IPS DF 6.9 (cell line): ENCODE data around the gene COL15A1.

Source experiments
- DNase-seq: peaks from one replicate; pipeline ENCODE4 v3.0.0-alpha.2; 2013; ENCODE audit warnings: low read depth, low spot score
- H3K27ac ChIP-seq: one replicate; pipeline ENCODE4 v1.5.1; 2013; ENCODE audit warnings: low read length, control low read depth
- H3K27me3 ChIP-seq: 2 replicates; pipeline ENCODE4 v1.6.1; 2013; ENCODE audit warnings: mild to moderate bottlenecking, low read length; ENCODE audit not compliant: control insufficient read depth, insufficient read depth
- H3K36me3 ChIP-seq: 2 replicates; pipeline ENCODE4 v1.6.1; 2013; ENCODE audit warnings: low read length; ENCODE audit not compliant: control insufficient read depth, insufficient read depth
- H3K4me1 ChIP-seq: 2 replicates; pipeline ENCODE4 v1.6.1; 2013; ENCODE audit warnings: low read length; ENCODE audit not compliant: control insufficient read depth, insufficient read depth
- H3K4me3 ChIP-seq: 2 replicates; pipeline ENCODE4 v1.5.1; 2013; ENCODE audit warnings: mild to moderate bottlenecking, low read length
- H3K9me3 ChIP-seq: 2 replicates; pipeline ENCODE4 v1.6.1; 2013; ENCODE audit warnings: low read length, inconsistent platforms; ENCODE audit not compliant: control insufficient read depth, insufficient read depth
- WGBS: extraction: QIAGEN DNeasy Blood & Tissue Kit; methylation state at CpG from one replicate; pipeline ENCODE4 v1.1.7; 2013; ENCODE audit warnings: mixed read lengths, missing lambda C conversion rate; ENCODE audit not compliant: insufficient read length, insufficient coverage; 5-methylcytosine and 5-hydroxymethylcytosine counted together

COL15A1 gene

DNA sequence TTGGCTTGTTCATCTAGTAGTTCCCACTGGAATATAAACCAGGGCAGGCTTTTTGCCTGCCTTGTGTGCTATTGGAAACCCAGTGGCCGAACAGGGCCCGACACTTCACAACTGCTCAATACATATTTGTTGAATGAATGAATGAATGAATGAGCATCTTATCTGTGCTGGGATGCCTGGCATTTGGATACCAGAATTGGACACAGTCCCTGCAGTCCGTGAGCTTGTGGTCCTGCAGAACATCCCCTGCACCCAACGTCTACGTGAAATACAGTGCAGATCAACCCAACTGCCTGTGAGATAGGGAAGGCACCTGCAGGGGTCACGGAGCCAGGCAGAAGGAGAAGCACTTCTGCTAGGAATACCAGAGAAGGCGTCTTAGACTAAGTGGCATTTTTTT, 30.0 kb upstream of the COL15A1 start:
- Histone ChIP-seq H3K27ac (no peak overlapping the region), H3K9me3 (no peaks in the 10 kb centered on the region), H3K4me1 (no peaks in the 10 kb centered on the region), H3K4me3 (no peak overlapping the region), H3K36me3 (no peaks in the 10 kb centered on the region), H3K27me3 (no peaks in the 10 kb centered on the region)
- no CpG with 5 or more reads among the region's 7 CpGs for WGBS
- no peak for DNase-seq

DNA sequence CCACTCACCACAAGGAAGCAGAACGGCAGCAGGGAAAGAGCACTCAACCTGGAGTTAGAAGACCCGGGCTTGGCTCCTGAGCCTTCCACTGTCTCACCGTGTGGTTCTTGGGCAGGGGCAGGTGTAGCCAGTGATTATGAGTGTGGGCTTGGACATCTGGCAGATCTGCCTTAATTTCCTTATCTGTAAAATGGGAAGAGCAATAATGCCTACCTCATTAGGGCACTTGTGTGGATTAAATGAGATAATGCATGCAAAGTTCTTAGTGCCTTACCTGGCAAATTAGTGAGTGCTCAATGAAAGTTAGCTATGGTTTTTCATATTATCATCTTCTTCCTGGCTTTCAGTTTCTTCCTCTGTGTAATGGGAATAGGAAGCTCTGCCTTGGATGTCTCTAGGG, 28.1 kb upstream of the COL15A1 start:
- Histone ChIP-seq H3K4me3 (no peak overlapping the region), H3K4me1 (no peaks in the 10 kb centered on the region), H3K27me3 (no peaks in the 10 kb centered on the region), H3K36me3 (no peaks in the 10 kb centered on the region), H3K9me3 (no peaks in the 10 kb centered on the region), H3K27ac (no peak overlapping the region)
- no CpG with 5 or more reads among the region's 3 CpGs for WGBS
- no peak for DNase-seq

DNA sequence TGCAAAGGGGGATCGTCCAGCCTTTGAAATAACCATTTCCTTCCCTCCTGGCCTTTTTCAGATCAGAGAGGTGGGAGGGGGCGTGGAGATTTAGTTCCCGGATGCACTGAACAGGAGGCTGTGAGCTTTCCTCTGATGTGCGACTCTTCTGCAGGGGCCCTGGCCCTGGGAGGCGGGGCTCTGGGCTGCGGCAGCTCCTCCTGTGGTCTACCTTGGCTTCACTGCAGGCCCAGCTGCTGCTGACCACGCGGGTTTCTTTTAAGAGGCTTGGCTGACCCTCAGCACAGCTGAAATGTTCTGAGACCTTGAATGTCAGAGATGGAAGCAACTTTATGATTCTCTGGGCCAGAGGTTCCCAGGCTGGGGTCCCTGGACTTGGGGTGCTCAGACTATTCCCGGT, 27.0 kb upstream of the COL15A1 start:
- Histone ChIP-seq H3K4me1 (no peaks in the 10 kb centered on the region), H3K36me3 (no peaks in the 10 kb centered on the region), H3K27me3 (no peaks in the 10 kb centered on the region), H3K27ac (no peak overlapping the region), H3K9me3 (no peaks in the 10 kb centered on the region), H3K4me3 (no peak overlapping the region)
- peak; percentile 16 for DNase-seq
- no CpG with 5 or more reads among the region's 9 CpGs for WGBS

GRCh38 chr9:98917746-98918487, 25.8 kb upstream of the COL15A1 start:
- Histone ChIP-seq H3K4me3 (no peak overlapping the region), H3K27me3 (no peaks in the 10 kb centered on the region), H3K4me1 (no peaks in the 10 kb centered on the region), H3K9me3 (no peaks in the 10 kb centered on the region), H3K36me3 (no peaks in the 10 kb centered on the region), H3K27ac (no peak overlapping the region)
- DNase-seq, result no peak
- WGBS, result no CpG with 5 or more reads among the region's 5 CpGs

- DNase-seq, result no peak
- no peak overlapping the region for H3K4me3 ChIP-seq
- H3K4me1 ChIP-seq, result no peaks in the 10 kb centered on the region
- no peaks in the 10 kb centered on the region for H3K36me3 ChIP-seq
- no peaks in the 10 kb centered on the region for H3K9me3 ChIP-seq
- no peaks in the 10 kb centered on the region for H3K27me3 ChIP-seq
- no peak overlapping the region for H3K27ac ChIP-seq
- WGBS, result no CpG with 5 or more reads among the region's 1 CpG
Measured at GRCh38 chr9:98921732-98922131, 22.0 kb upstream of the COL15A1 start.

GRCh38 chr9:98922721-98923435, 20.8 kb upstream of the COL15A1 start:
- no peak overlapping the region for H3K27ac ChIP-seq

GRCh38 chr9:98923451-98924123, 20.1 kb upstream of the COL15A1 start:
- no peaks in the 10 kb centered on the region for H3K27me3 ChIP-seq
- DNase-seq, result no peak
- no peaks in the 10 kb centered on the region for H3K36me3 ChIP-seq
- no peak overlapping the region for H3K27ac ChIP-seq
- WGBS, result no CpG with 5 or more reads among the region's 5 CpGs
- H3K4me3 ChIP-seq, result no peak overlapping the region
- no peaks in the 10 kb centered on the region for H3K9me3 ChIP-seq
- H3K4me1 ChIP-seq, result peaks cover 1% of the 10 kb centered on the region; the same call in 1 of the 2 replicates

More at GRCh38 chr9:98922721-98923435, 20.8 kb upstream of the COL15A1 start:
- Histone ChIP-seq H3K9me3 (no peaks in the 10 kb centered on the region), H3K36me3 (no peaks in the 10 kb centered on the region), H3K4me1 (peaks cover 1% of the 10 kb centered on the region; the same call in 1 of the 2 replicates), H3K4me3 (no peak overlapping the region), H3K27me3 (no peaks in the 10 kb centered on the region)
- no CpG with 5 or more reads among the region's 4 CpGs for WGBS
- DNase-seq, result no peak

DNA sequence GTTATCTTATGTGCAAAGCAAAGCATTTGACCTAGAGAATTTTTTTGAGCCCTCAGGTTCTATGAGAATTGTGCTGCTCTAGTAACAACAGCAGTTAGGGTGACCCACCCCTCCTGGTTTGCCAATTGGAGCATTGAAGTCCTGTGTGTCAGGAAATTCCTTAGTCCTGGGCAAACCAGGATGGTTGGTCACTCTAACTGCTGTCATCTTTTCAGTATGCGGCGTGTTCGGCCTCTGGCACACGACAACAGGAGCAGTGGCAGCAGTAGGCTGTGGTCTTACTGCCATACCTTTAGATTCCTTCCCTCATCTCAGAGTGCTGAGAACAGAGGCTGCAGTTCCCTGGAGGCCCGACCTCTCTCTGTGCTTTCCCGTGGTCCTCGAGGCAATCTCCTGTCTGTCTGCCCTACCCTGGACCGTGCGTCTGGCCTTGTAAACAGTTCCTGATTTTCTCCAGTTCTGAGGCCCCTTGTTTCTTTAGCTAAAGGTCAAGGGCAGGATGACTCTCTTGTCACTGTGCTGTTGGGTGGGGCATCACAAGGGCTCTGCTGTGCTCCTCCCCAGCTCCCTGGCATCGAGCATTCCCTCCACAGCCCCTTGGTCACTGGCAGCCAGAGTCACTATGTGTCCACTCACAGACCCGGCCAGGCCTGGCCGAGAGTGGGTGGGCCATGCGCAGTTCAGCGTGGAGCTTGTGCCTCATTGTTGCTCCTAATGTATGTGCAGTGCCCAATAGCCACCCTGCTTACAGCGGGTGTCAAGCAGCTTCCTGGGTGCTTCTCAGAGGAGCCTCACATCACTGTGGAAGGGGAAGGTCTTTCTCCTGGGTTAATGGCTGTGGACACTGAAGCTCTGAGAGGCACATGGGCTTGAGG, 18.5 kb upstream of the COL15A1 start:
- Histone ChIP-seq H3K27me3 (no peaks in the 10 kb centered on the region; the same call in 1 of the 2 replicates), H3K4me3 (no peak overlapping the region), H3K9me3 (no peaks in the 10 kb centered on the region), H3K27ac (no peak overlapping the region), H3K36me3 (no peaks in the 10 kb centered on the region), H3K4me1 (peaks cover 1% of the 10 kb centered on the region; the same call in 1 of the 2 replicates)
- no CpG with 5 or more reads among the region's 15 CpGs for WGBS
- DNase-seq, result no peak

DNA sequence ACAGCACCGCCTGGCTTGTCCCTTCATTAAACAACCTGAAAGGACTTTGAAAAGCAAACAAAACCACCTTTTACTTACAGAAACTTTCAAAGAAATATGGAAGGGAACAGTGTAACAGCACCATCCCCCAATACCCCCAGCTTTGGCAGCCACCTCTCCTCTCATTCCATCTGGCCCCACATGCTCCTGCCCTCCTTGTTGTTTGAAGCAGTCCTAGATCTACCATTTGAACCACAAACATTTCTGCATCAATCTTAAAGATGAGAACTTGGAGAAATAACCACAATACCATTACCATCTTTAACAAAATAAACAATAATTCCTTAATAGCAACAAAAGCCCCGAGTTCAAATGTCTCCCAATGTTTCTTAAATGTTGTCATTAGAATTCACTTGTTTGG, 17.8 kb upstream of the COL15A1 start:
- no peaks in the 10 kb centered on the region; the same call in 1 of the 2 replicates for H3K27me3 ChIP-seq
- peaks cover 1% of the 10 kb centered on the region; the same call in 1 of the 2 replicates for H3K4me1 ChIP-seq
- WGBS, result 100% methylated on average over 1 of the region's 2 CpGs
- H3K27ac ChIP-seq, result no peak overlapping the region
- H3K9me3 ChIP-seq, result no peaks in the 10 kb centered on the region
- no peak overlapping the region for H3K4me3 ChIP-seq
- no peaks in the 10 kb centered on the region for H3K36me3 ChIP-seq
- DNase-seq, result no peak

DNA sequence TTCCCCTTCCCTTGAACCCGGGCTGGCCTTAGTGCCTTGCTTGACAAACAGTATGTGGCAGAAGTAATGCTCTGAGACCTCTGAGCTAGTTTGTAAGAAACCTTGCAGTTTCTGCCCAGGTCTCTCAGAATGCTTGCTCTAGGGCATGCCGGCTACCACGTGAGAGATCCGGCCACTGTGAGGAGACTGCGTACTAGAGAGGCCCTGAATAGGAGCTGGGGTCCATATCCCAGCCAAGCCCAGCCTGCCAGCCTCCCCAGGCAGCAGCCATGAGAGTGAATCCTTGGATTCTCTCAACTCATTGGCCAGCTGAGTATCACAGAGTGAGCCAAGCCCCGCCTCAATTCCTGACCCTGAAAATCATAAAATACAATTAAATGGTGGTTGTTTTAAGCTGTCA, 16.0 kb upstream of the COL15A1 start:
- no CpG with 5 or more reads among the region's 6 CpGs for WGBS
- H3K4me1 ChIP-seq, result peaks cover 1% of the 10 kb centered on the region; the same call in 1 of the 2 replicates
- H3K36me3 ChIP-seq, result no peaks in the 10 kb centered on the region
- no peaks in the 10 kb centered on the region; the same call in 1 of the 2 replicates for H3K27me3 ChIP-seq
- no peak for DNase-seq
- H3K4me3 ChIP-seq, result no peak overlapping the region
- H3K9me3 ChIP-seq, result no peaks in the 10 kb centered on the region
- H3K27ac ChIP-seq, result no peak overlapping the region
